ENCODE results near the gene MFSD2A. TPM values are rescaled to one million over a fixed set of nuclear protein-coding genes. Genes with fewer than 3 reads are reported as not detected.

MFSD2A gene
- total and polyA plus RNA-seq, 4 experiments from 2014 or later, result 0.38 to 0.70 (median 0.43) TPM

GRCh38 chr1:39940980-39941871, 13.7 kb upstream of the MFSD2A start:
- POLR2A ChIA-PET (ENCODE audit: partially characterized antibody), result no interaction called here

GRCh38 chr1:39943471-39944290, 11.3 kb upstream of the MFSD2A start:
- no peak overlapping the region for H3K4me3 Mint-ChIP-seq
- Histone ChIP-seq H3K4me1 (ENCODE audit: insufficient read depth, low read length) (no peaks in the 10 kb centered on the region), H3K4me3 (ENCODE audit: low read length in 2 of 2) (no peak overlapping the region), H3K9me3 (ENCODE audit: control insufficient read depth in 1 of 2, low read length in 2 of 2) (no peaks in the 10 kb centered on the region), H3K36me3 (ENCODE audit: insufficient read depth, low read length) (no peaks in the 10 kb centered on the region), H3K27me3 (ENCODE audit: insufficient read depth, low read length) (no peaks in the 10 kb centered on the region), H3K27ac (ENCODE audit: low read depth, low read length) (no peak overlapping the region)
- ChIA-PET POLR2A (ENCODE audit: partially characterized antibody) (no interaction called here), CTCF (ENCODE audit: partially characterized antibody) (interaction anchor here (1.5 kb wide), 1 partner anchor 28 kb away, joined by 4 read pairs; no protein-coding TSS in a partner anchor)
- H3K4me1 Mint-ChIP-seq, result peaks cover 0 to 2% (median 0%) of the 10 kb centered on the region in 4 donors
- H3K9me3 Mint-ChIP-seq, result no peaks in the 10 kb centered on the region
- H3K27me3 Mint-ChIP-seq, result peaks cover 2 to 4% of the 10 kb centered on the region in 2 donors
- no peak overlapping the region for H3K27ac Mint-ChIP-seq
- intact Hi-C loops (cut with micrococcal nuclease), result no loop called here
- DNase-seq, result no peak
- no peaks in the 10 kb centered on the region for H3K36me3 Mint-ChIP-seq

More at GRCh38 chr1:39940980-39941871, 13.7 kb upstream of the MFSD2A start:
- no peak for DNase-seq
- Mint-ChIP-seq H3K36me3 (no peaks in the 10 kb centered on the region), H3K9me3 (no peaks in the 10 kb centered on the region), H3K4me1 (peaks cover 0 to 2% (median 0%) of the 10 kb centered on the region in 4 donors), H3K27ac (peak overlapping the region in 1 of 7 donors; percentile 36), H3K27me3 (peaks cover 1 to 2% of the 10 kb centered on the region in 2 donors), H3K4me3 (no peak overlapping the region)
- Histone ChIP-seq H3K4me1 (ENCODE audit: insufficient read depth, low read length) (no peaks in the 10 kb centered on the region), H3K9me3 (ENCODE audit: control insufficient read depth in 1 of 2, low read length in 2 of 2) (no peaks in the 10 kb centered on the region), H3K27ac (ENCODE audit: low read depth, low read length) (no peak overlapping the region), H3K36me3 (ENCODE audit: insufficient read depth, low read length) (no peaks in the 10 kb centered on the region), H3K27me3 (ENCODE audit: insufficient read depth, low read length) (no peaks in the 10 kb centered on the region), H3K4me3 (ENCODE audit: low read length in 2 of 2) (no peak overlapping the region)
- CTCF ChIA-PET (ENCODE audit: partially characterized antibody), result no interaction called here
- intact Hi-C loops (cut with micrococcal nuclease), result no loop called here

GRCh38 chr1:39944410-39945112, 10.4 kb upstream of the MFSD2A start:
- H3K27me3 Mint-ChIP-seq, result peaks cover 4% of the 10 kb centered on the region in 2 donors
- H3K36me3 Mint-ChIP-seq, result no peaks in the 10 kb centered on the region
- H3K27ac Mint-ChIP-seq, result no peak overlapping the region
- POLR2A ChIA-PET (ENCODE audit: partially characterized antibody), result no interaction called here
- Histone ChIP-seq H3K9me3 (ENCODE audit: control insufficient read depth in 1 of 2, low read length in 2 of 2) (no peaks in the 10 kb centered on the region), H3K27ac (ENCODE audit: low read depth, low read length) (no peak overlapping the region), H3K36me3 (ENCODE audit: insufficient read depth, low read length) (no peaks in the 10 kb centered on the region), H3K27me3 (ENCODE audit: insufficient read depth, low read length) (no peaks in the 10 kb centered on the region), H3K4me3 (ENCODE audit: low read length in 2 of 2) (no peak overlapping the region), H3K4me1 (ENCODE audit: insufficient read depth, low read length) (no peaks in the 10 kb centered on the region)
- CTCF ChIA-PET (ENCODE audit: partially characterized antibody), result interaction anchor here (0.6 kb wide), 1 partner anchor 483 kb away, joined by 3 read pairs; no protein-coding TSS in a partner anchor
- H3K4me1 Mint-ChIP-seq, result peaks cover 0 to 2% (median 0%) of the 10 kb centered on the region in 4 donors
- DNase-seq, result no peak
- H3K9me3 Mint-ChIP-seq, result no peaks in the 10 kb centered on the region
- H3K4me3 Mint-ChIP-seq, result no peak overlapping the region
- intact Hi-C loops (cut with micrococcal nuclease), result no loop called here

- no peaks in the 10 kb centered on the region for H3K4me1 ChIP-seq (ENCODE audit: insufficient read depth, low read length)
- no peak for DNase-seq
- no peak overlapping the region for H3K27ac ChIP-seq (ENCODE audit: low read depth, low read length)
- no peaks in the 10 kb centered on the region for H3K9me3 ChIP-seq (ENCODE audit: control insufficient read depth in 1 of 2, low read length in 2 of 2)
- CTCF ChIA-PET (ENCODE audit: partially characterized antibody), result no interaction called here
- Mint-ChIP-seq H3K27ac (no peak overlapping the region), H3K4me1 (peaks cover 0 to 2% (median 0%) of the 10 kb centered on the region in 4 donors), H3K36me3 (no peaks in the 10 kb centered on the region), H3K4me3 (no peak overlapping the region), H3K9me3 (no peaks in the 10 kb centered on the region), H3K27me3 (peaks cover 4% of the 10 kb centered on the region in 2 donors)
- intact Hi-C loops (cut with micrococcal nuclease), result no loop called here
- H3K36me3 ChIP-seq (ENCODE audit: insufficient read depth, low read length), result no peaks in the 10 kb centered on the region
- POLR2A ChIA-PET (ENCODE audit: partially characterized antibody), result no interaction called here
- no peaks in the 10 kb centered on the region for H3K27me3 ChIP-seq (ENCODE audit: insufficient read depth, low read length)
- H3K4me3 ChIP-seq (ENCODE audit: low read length in 2 of 2), result no peak overlapping the region
Observed at GRCh38 chr1:39946216-39946615, 8.7 kb upstream of the MFSD2A start.

- H3K27ac Mint-ChIP-seq, result no peak overlapping the region
- H3K36me3 Mint-ChIP-seq, result no peaks in the 10 kb centered on the region
- DNase-seq, result no peak
- ChIA-PET CTCF (ENCODE audit: partially characterized antibody) (no interaction called here), POLR2A (ENCODE audit: partially characterized antibody) (no interaction called here)
- Histone ChIP-seq H3K27me3 (ENCODE audit: insufficient read depth, low read length) (no peaks in the 10 kb centered on the region), H3K36me3 (ENCODE audit: insufficient read depth, low read length) (no peaks in the 10 kb centered on the region), H3K4me1 (ENCODE audit: insufficient read depth, low read length) (no peaks in the 10 kb centered on the region), H3K4me3 (ENCODE audit: low read length in 2 of 2) (no peak overlapping the region), H3K27ac (ENCODE audit: low read depth, low read length) (no peak overlapping the region), H3K9me3 (ENCODE audit: control insufficient read depth in 1 of 2, low read length in 2 of 2) (no peaks in the 10 kb centered on the region)
- no peak overlapping the region for H3K4me3 Mint-ChIP-seq
- intact Hi-C loops (cut with micrococcal nuclease), result no loop called here
- H3K9me3 Mint-ChIP-seq, result no peaks in the 10 kb centered on the region
- H3K27me3 Mint-ChIP-seq, result peaks cover 4% of the 10 kb centered on the region in 2 donors
- peaks cover 0 to 2% (median 0%) of the 10 kb centered on the region in 4 donors for H3K4me1 Mint-ChIP-seq
Observed at GRCh38 chr1:39947260-39947659, 7.7 kb upstream of the MFSD2A start.

- no peaks in the 10 kb centered on the region for H3K36me3 ChIP-seq (ENCODE audit: insufficient read depth, low read length)
- H3K4me3 ChIP-seq (ENCODE audit: low read length in 2 of 2), result no peak overlapping the region
- H3K27ac ChIP-seq (ENCODE audit: low read depth, low read length), result no peak overlapping the region
- no peak overlapping the region for H3K4me3 Mint-ChIP-seq
- H3K27me3 ChIP-seq (ENCODE audit: insufficient read depth, low read length), result no peaks in the 10 kb centered on the region
- intact Hi-C loops (cut with micrococcal nuclease), result no loop called here
- CTCF ChIA-PET (ENCODE audit: partially characterized antibody), result interaction anchor here (1.3 kb wide), 1 partner anchor 21 kb away, joined by 3 read pairs; no protein-coding TSS in a partner anchor
- H3K9me3 Mint-ChIP-seq, result no peaks in the 10 kb centered on the region
- H3K4me1 Mint-ChIP-seq, result peaks cover 0 to 9% (median 2%) of the 10 kb centered on the region in 4 donors
- peaks cover 2 to 4% of the 10 kb centered on the region in 2 donors for H3K27me3 Mint-ChIP-seq
- POLR2A ChIA-PET (ENCODE audit: partially characterized antibody), result no interaction called here
- H3K9me3 ChIP-seq (ENCODE audit: control insufficient read depth in 1 of 2, low read length in 2 of 2), result no peaks in the 10 kb centered on the region
- H3K36me3 Mint-ChIP-seq, result no peaks in the 10 kb centered on the region
- DNase-seq, result no peak
- H3K27ac Mint-ChIP-seq, result no peak overlapping the region
- peaks cover 3% of the 10 kb centered on the region for H3K4me1 ChIP-seq (ENCODE audit: insufficient read depth, low read length)
Observed at GRCh38 chr1:39949891-39950290, 5.1 kb upstream of the MFSD2A start.
